GM18909 (cell line): Measurements from ENCODE around the gene DNAJC12.
"Not testable (repeated sequence)": the region's sequence is repeated elsewhere in the genome, so short reads cannot be mapped to it uniquely, and the experiment has no call there.

ENCODE experiments used
- ATAC-seq: cut with Tn5 transposase; IDR thresholded peaks from one replicate; pipeline ENCODE4 v1.9.1; 2021; ENCODE audit warnings: mild to moderate bottlenecking; ENCODE audit not compliant: unreplicated experiment, poor library complexity

DNAJC12 gene

DNA sequence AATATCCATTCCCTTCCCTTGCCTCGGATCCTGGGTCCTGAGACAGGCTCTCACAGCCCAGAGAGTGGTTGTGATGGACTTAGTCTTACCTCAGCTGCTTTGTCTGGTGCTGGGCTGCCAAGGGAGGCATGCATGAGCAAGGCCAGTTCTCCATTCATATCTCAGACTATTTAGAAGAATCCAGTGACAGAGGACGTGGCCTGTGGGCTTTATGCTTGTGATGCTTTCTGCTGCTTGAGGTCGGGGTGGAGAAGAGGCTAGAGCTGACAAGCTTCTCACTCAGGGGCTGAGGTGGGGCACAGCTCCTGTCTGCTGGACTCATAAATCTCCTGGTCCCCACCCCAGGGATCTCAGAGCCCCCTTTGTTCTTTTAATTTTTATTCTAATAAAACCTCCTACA is 66.8 kb downstream of the DNAJC12 start:
- peak; percentile 12 for ATAC-seq

GRCh38 chr10:67770537-67770936 is 67.5 kb downstream of the DNAJC12 start:
- peak; percentile 68 for ATAC-seq

DNA sequence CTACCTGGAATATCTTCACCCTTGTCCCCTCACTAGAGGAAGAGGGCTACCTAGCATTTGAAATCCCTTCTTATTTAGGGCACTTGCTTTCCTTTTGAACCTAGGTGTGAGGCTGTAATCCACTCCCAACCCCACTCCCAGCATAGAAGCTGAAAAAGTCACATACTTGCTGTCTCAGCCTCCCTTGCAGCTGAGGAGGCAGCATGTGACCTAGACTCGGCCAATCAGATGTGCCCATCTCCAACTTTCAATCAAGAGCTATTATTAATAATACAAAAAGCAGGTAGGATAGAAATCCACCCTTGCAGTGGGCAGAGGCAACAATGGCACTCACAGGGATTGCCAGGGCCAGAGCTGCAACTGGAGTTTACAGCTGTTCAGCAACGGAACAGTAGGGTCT is 70.7 kb downstream of the DNAJC12 start:
- ATAC-seq: no peak

GRCh38 chr10:67764012-67764822 is 73.8 kb downstream of the DNAJC12 start:
- peak; percentile 87 for ATAC-seq

DNA sequence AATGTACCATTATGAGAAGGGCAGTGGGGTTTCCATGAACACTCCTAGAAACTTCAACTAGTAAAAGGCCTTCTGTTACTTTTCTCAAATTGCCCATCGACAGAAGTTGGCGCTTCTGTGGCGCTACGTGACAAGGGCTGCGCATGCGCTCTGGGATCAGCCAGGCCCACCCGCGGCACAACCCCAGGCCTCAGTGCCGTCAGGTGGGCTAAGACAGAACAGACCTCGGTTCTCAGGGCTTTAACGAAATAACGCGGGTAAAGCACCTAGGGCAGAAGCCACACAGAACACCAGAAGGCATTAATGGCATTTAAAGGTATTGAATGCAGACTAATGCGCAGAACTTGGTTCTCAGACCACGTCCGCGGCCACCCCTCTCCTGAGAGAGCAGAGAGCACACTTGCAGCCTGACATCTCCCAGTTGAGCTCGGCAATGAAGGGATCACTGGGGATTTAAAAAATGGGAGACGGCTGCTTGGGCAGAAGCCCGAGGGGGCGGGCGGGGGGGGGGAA is 74.4 kb downstream of the DNAJC12 start:
- ATAC-seq: peak; percentile 35

GRCh38 chr10:67762567-67762966 is 75.4 kb downstream of the DNAJC12 start:
- not testable (repeated sequence) for ATAC-seq

GRCh38 chr10:67760272-67760671 is 77.7 kb downstream of the DNAJC12 start:
- no peak for ATAC-seq
